Colonic mucosa (tissue), 4 donors: ENCODE results near the gene CERK. TPM values are rescaled to one million over a fixed set of nuclear protein-coding genes. Genes with fewer than 3 reads are reported as not detected.

ENCODE experiments used
- DNase-seq: peaks from one replicate; pipeline ENCODE4 v3.0.0-alpha.2; 2020
- H3K27ac ChIP-seq: fragments of 200-600 bp; one replicate; pipeline ENCODE4 v1.8.0; 2021
- H3K27me3 ChIP-seq: fragments of 200-600 bp; one replicate; pipeline ENCODE4 v1.8.0; 2021
- H3K36me3 ChIP-seq: fragments of 200-600 bp; one replicate; pipeline ENCODE4 v1.8.0; 2021
- H3K4me1 ChIP-seq: fragments of 200-600 bp; one replicate; pipeline ENCODE4 v1.8.0; 2021; ENCODE audit warnings: mild to moderate bottlenecking
- H3K4me3 ChIP-seq: fragments of 200-600 bp; one replicate; pipeline ENCODE4 v1.8.0; 2021
- H3K9ac ChIP-seq, 2 donors: one replicate each; pipeline ENCODE4 v1.7.0; 2013; ENCODE audit warnings: control low read depth in 2 of 2, low read depth in 2 of 2, low read length in 2 of 2
- H3K9me3 ChIP-seq: fragments of 200-600 bp; one replicate; pipeline ENCODE4 v1.8.0; 2021
- intact Hi-C: fragments of 100-400 bp; cut with DNase I; formaldehyde crosslinking; loops from one replicate; pipeline ENCODE4 v1.14.1; 2022
- total RNA-seq, 2 donors: library from RNA; stranded (reverse); fragmentation: NEBNext Ultra II Directional in 1 of 2; extraction: Animal tissue kit (Norgen Biotek cat#: 25700) in 1 of 2; gene quantifications; one replicate each; pipeline ENCODE4 v1.2.1, GENCODE V29; 2021
- TF ChIP-seq, protein P1 (sequence below): fragments of 200-600 bp; IDR thresholded peaks from one replicate; pipeline ENCODE4 v1.8.0; 2022; ENCODE audit warnings: antibody characterized with exemption, mild to moderate bottlenecking
- donor health status: healthy.
- donor health status: DM: no; HTN: no; CAD: no.
- donor health status: DM: no; HTN: no; CAD: no.

The CERK gene
- total RNA-seq, 2 donors from 2014 or later, result 24.7 to 46.6 TPM

DNA sequence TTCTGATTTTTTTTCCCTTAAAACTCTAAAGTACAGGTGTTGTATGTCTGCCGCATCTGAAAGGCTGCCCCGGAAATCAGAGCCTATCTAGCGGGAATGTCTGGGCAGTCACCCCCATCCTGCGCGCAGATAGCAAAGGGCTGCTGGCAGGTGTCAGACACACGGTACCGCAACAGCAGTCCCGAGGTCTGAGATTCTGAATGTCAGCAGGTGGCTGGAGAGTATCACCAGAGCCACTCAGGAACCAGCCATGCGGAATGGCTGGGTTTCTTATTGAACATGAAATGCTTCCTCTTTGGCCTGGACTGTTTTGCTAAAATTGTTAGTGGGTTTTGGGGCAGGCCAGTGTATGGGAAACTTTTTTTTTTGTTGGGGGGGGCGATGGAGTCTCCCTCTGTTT lies 53.3 kb downstream of the CERK start:
- no peak overlapping the region for H3K4me3 ChIP-seq
- H3K9ac ChIP-seq, result peak overlapping the region in 1 of 2 donors; percentile 34
- no peaks in the 10 kb centered on the region for H3K9me3 ChIP-seq
- no peaks in the 10 kb centered on the region for H3K36me3 ChIP-seq
- H3K27me3 ChIP-seq, result no peaks in the 10 kb centered on the region
- peaks cover 21% of the 10 kb centered on the region for H3K4me1 ChIP-seq
- intact Hi-C loops, result no loop called here
- DNase-seq, result no peak
- peak overlapping the region; percentile 91 for H3K27ac ChIP-seq
- TF ChIP-seq, protein P1, sequence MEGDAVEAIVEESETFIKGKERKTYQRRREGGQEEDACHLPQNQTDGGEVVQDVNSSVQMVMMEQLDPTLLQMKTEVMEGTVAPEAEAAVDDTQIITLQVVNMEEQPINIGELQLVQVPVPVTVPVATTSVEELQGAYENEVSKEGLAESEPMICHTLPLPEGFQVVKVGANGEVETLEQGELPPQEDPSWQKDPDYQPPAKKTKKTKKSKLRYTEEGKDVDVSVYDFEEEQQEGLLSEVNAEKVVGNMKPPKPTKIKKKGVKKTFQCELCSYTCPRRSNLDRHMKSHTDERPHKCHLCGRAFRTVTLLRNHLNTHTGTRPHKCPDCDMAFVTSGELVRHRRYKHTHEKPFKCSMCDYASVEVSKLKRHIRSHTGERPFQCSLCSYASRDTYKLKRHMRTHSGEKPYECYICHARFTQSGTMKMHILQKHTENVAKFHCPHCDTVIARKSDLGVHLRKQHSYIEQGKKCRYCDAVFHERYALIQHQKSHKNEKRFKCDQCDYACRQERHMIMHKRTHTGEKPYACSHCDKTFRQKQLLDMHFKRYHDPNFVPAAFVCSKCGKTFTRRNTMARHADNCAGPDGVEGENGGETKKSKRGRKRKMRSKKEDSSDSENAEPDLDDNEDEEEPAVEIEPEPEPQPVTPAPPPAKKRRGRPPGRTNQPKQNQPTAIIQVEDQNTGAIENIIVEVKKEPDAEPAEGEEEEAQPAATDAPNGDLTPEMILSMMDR, result no peak

DNA sequence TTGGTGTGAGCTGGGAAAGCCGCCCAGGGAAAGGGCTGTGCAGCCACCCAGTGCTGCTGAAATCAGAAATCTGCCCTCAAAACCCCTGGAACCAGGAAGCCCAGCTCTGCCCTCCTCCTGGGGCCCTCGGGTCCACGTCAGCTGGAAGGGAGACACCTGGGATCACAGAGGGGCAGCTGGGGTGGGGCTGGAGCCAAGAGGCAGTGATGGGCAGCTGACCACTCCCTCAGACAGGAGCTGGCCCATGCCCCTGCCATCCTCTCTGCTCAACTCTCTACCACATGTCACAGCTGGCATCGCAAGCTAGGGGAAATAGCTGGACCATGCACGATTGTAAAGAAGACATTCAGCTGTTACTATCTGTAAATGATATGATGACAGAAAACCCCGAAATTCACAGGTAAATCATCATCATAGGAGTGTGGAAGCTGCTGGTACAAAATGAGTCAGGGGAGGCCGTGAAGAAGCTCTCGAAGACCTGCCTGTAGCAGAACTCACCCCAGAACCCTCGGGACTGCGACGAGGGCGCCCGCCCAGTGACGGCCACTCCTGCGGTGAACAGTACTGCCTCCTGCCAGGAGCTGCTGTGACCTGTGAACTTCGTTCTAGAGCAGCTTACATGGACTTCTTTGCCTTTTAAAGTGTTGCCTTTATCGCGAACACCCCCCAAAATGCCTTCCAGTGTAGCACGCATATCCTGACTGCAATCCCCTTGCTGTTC lies 55.9 kb downstream of the CERK start:
- DNase-seq, result no peak
- no peak overlapping the region for H3K27ac ChIP-seq
- H3K9ac ChIP-seq, result no peak overlapping the region
- no peaks in the 10 kb centered on the region for H3K9me3 ChIP-seq
- intact Hi-C loops, result no loop called here
- TF ChIP-seq, protein P1, result no peak
- no peaks in the 10 kb centered on the region for H3K36me3 ChIP-seq
- H3K4me1 ChIP-seq, result peaks cover 16% of the 10 kb centered on the region
- H3K4me3 ChIP-seq, result no peak overlapping the region
- no peaks in the 10 kb centered on the region for H3K27me3 ChIP-seq

DNA sequence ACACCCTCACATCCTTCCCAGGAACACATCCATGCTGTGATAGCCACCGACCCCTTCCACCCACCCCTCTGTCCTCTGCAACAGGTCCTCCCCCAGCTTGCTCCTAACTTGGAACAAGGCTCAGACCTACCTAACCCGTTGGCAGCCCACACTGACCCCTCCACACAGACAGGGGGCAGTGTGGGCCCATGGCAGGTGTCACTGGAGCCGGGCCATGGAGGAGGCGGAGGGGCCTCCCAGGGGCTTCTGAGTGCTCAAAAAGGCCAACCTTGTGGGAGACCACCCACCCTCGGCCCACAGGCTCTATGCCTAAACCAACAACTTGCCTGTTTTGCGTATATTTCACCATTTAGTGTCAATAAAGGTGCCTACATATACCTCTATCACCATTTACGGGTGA lies 57.0 kb downstream of the CERK start:
- TF ChIP-seq, protein P1, result no peak
- DNase-seq, result no peak
- no peaks in the 10 kb centered on the region for H3K36me3 ChIP-seq
- no peak overlapping the region for H3K9ac ChIP-seq
- H3K9me3 ChIP-seq, result no peaks in the 10 kb centered on the region
- H3K27ac ChIP-seq, result no peak overlapping the region
- H3K4me1 ChIP-seq, result peaks cover 12% of the 10 kb centered on the region
- intact Hi-C loops, result no loop called here
- no peaks in the 10 kb centered on the region for H3K27me3 ChIP-seq
- no peak overlapping the region for H3K4me3 ChIP-seq

DNA sequence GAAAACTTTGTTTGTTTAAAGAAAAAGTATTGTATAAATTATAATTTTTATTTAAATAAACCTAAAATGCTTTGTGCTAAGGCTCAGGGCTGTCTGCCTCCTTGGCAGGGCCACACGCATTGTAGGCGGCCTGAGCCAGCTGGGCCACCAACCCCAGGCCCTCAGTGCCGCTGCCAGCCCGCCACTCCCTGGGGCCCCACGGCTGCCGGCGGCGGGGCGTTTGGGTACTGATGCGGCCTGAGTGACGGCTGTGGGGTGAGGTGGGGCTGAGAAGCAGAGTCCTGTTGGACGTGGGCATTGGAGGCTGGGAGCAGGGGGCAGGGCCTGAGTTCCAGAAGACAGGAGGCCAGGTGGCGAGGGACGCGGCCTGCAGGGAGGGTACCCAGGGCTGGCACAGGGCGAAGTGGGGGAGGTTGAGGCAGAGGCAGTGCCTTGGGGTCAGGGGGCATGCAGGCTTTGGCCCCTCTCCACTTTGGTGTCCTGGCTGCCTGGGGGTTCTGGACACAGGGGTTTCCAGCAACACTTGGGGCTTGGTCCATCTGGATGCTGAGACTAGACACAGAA lies 58.3 kb downstream of the CERK start:
- Histone ChIP-seq H3K27me3 (no peaks in the 10 kb centered on the region), H3K9ac (no peak overlapping the region), H3K4me1 (peaks cover 8% of the 10 kb centered on the region), H3K27ac (no peak overlapping the region), H3K4me3 (no peak overlapping the region), H3K36me3 (no peaks in the 10 kb centered on the region), H3K9me3 (no peaks in the 10 kb centered on the region)
- TF ChIP-seq, protein P1, result no peak
- DNase-seq, result no peak
- intact Hi-C loops, result no loop called here

DNA sequence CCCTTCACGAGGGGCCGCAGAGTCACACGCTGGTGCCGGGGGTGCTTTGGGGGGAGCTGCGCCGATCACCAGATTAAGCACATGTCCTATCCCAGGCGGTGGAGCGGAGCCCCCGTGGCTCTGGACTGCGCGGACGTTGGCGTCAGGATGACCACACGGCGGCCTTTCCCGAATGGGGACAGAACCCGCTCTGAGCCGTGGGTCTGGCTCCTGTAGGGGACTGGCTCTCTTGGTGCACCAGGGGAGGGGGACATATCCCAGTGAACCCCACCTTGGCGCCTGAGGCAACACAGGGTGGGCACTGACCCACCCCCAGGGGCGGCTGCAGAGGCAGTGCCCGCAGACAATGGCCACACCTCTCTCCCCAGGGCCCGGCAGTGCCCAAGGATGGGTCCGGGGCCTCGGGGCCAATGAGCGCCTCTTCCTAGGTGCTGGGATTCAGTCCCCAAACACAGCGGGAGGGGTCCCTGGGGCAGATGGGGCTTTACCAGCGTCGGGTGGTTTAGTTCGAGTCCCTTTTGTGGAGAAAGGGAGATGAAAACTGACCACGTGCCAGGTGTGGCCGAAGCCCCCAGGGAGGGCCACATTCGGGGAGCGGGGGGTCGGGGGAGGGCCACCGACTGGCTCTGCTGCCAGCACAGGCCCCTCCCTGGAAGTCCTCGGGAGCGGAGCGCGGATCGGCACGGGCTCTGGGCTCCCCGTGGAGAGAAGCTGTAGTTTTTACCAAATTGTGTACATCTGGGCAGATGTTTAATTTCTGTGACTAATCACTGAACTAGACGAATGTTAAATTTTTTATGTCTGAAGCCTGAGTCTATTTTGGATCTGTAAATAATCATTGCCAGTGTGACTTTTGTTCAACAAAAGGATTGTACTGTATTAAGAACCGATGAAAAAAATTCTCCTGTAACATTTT lies 59.0 kb downstream of the CERK start:
- DNase-seq, result no peak

More for the DNA sequence above, 59.0 kb downstream of the CERK start:
- Histone ChIP-seq H3K4me3 (no peak overlapping the region), H3K27ac (no peak overlapping the region), H3K4me1 (peaks cover 5% of the 10 kb centered on the region), H3K36me3 (no peaks in the 10 kb centered on the region), H3K9me3 (no peaks in the 10 kb centered on the region), H3K27me3 (no peaks in the 10 kb centered on the region), H3K9ac (no peak overlapping the region)
- intact Hi-C loops, result no loop called here
- TF ChIP-seq, protein P1, result no peak
